GM12801 (cell line): ENCODE measurements around the gene CPXM2.

Experiments
- CTCF ChIP-seq: IDR thresholded peaks from one replicate; pipeline ENCODE4 v1.5.1; 2011; ENCODE audit warnings: control low read depth; ENCODE audit not compliant: insufficient read length; ENCODE audit errors: extremely low read depth

The CPXM2 gene

DNA sequence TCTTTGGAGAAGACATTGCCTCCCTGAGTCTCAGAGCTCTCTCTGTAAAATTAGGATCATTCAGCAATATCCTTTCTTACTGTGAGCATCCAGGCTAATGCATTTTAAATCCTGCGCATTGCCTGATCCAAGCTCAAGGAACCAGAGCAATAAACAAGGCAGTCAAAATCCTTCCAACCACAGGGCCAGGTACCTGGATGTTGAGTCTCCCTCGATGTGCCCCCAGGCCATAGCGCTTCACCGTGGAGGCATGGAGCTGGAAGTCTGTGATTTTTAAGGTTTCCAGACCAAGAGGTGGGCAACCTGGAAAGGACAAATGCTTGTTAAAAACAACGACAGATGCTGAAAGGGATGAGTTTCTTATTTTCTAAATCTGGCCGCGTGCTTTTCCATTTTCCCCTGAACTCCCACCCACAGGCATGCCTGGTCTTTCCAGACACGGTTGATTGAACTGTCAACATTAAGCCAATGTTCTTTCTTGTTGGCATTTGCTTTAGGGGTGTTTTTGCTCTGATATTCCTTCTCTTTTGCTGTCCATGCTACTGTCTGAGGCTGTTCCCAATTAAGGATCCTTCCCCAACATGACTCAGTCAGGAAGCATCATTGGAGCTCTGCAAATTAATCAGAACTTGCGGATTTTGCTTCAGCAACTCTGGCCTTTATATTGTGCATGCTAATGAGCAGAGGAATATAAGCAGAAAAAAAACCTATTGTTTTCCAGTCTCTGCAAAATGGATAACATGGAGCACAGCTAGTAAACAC lies 29.0 kb downstream of the CPXM2 start:
- TF ChIP-seq CTCF: no peak

DNA sequence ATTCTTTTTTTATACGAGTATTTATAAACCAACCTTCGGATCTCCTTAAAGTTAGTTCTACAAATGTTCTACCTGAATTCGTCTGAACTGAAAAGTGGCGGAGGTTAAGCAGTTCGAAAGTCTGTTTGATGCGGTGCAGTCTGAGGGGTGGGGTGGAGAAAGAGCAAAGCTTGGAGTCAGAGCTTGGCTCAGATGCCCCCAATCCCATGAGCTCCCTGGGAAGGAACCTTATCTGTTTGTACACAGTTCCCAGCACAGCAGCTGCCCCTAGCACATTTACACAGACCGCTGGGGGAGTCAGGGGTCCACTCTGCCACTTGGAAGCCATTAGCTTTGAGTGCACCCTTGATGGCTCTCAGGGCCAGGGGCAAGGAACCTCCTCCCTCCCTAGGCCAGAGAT lies 30.8 kb downstream of the CPXM2 start:
- TF ChIP-seq CTCF: no peak

DNA sequence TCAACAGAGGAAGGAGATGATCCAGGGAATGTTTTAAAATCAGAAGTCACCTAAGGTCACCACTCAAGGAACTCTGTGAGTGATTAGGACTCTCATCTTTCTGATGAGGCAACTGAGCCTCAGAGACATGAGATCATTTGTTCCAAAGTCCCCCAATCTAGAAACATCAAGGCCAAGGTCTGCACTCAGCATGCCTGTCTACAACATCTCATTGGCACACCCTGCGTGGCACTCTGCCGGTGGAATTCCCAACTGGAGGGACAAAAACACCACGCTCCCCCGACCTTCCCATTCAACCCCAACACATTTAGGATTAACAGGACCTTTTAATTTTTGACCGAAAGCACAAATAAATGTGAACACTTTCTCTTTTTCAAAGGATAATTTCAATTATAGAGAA lies 31.4 kb downstream of the CPXM2 start:
- no peak for TF ChIP-seq CTCF

GRCh38 chr10:123859653-123860050 lies 32.0 kb downstream of the CPXM2 start:
- no peak for TF ChIP-seq CTCF

GRCh38 chr10:123858907-123859652 lies 32.5 kb downstream of the CPXM2 start:
- TF ChIP-seq CTCF: no peak

GRCh38 chr10:123858077-123858681 lies 33.4 kb downstream of the CPXM2 start:
- no peak for TF ChIP-seq CTCF

DNA sequence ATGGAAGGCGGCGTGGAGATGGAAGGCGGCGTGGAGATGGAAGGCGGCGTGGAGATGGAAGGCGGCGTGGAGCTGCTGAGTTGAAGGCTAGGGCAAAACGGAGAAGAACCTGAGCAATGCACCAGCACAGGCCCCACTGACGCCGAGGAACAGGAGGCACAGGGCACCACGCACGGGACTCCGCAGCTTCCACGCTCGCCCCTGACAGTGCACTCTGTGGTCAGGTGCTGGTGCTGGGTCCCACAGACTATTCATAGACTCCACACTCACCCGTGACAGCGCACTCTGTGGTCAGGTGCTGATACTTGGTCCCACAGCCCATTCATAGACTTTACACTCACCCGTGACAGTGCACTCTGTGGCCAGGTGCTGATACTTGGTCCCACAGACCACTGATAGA lies 34.0 kb downstream of the CPXM2 start:
- no peak for TF ChIP-seq CTCF
